HepG2 (cell line): ENCODE data around the gene PKDREJ. TPM values are rescaled to one million over a fixed set of nuclear protein-coding genes. Genes with fewer than 3 reads are reported as not detected.

Source experiments
- ATM ChIP-seq: fragments of 450-650 bp; IDR thresholded peaks from 2 replicates; pipeline ENCODE4 v1.7.1; 2017; ENCODE audit warnings: mild to moderate bottlenecking, borderline replicate concordance
- BHLHE40 ChIP-seq: IDR thresholded peaks from 2 replicates; pipeline ENCODE4 v1.6.1; 2011; ENCODE audit warnings: low read length, improper control_type of control experiment
- CBX5 ChIP-seq: sonication (generic); formaldehyde crosslinking; IDR thresholded peaks from 2 replicates; pipeline ENCODE4 v1.4.0; 2020; ENCODE audit warnings: missing genetic modification reagents, borderline replicate concordance
- FOXP4 ChIP-seq: sonication (generic); formaldehyde crosslinking; IDR thresholded peaks from 2 replicates; pipeline ENCODE4 v1.4.0; 2020; ENCODE audit warnings: missing genetic modification reagents
- GLI4 ChIP-seq: sonication (generic); formaldehyde crosslinking; IDR thresholded peaks from 2 replicates; pipeline ENCODE4 v1.5.1; 2020; ENCODE audit warnings: missing genetic modification reagents, mild to moderate bottlenecking, moderate library complexity, borderline replicate concordance
- JUN ChIP-seq: sonication (generic); formaldehyde crosslinking; IDR thresholded peaks from 2 replicates; pipeline ENCODE4 v1.4.0; 2020; ENCODE audit warnings: mild to moderate bottlenecking, missing genetic modification reagents
- MEIS1 ChIP-seq: sonication (generic); formaldehyde crosslinking; IDR thresholded peaks from 2 replicates; pipeline ENCODE4 v1.9.0; 2021; ENCODE audit warnings: mild to moderate bottlenecking, missing genetic modification reagents, moderate library complexity, borderline replicate concordance
- NAIF1 ChIP-seq: sonication (generic); formaldehyde crosslinking; IDR thresholded peaks from 2 replicates; pipeline ENCODE4 v1.5.0; 2020; ENCODE audit warnings: mild to moderate bottlenecking, missing genetic modification reagents, borderline replicate concordance
- NFYC ChIP-seq: IDR thresholded peaks from 2 replicates; pipeline ENCODE4 v1.6.1; 2016; ENCODE audit warnings: missing genetic modification reagents, missing compliant biosample characterization
- NR2F6 ChIP-seq, 2 experiments: IDR thresholded peaks; 2 replicates each; pipeline ENCODE4 v1.6.1; 2016; ENCODE audit warnings: antibody characterized with exemption in 1 of 2, mild to moderate bottlenecking in 1 of 2
- PLRG1 ChIP-seq: fragments of 450-650 bp; conservative IDR thresholded peaks from 2 replicates; pipeline ENCODE4 v1.6.1; 2016
- RARA ChIP-seq: IDR thresholded peaks from 2 replicates; pipeline ENCODE4 v1.6.1; 2016; ENCODE audit warnings: missing genetic modification reagents, missing compliant biosample characterization
- SAP130 ChIP-seq: IDR thresholded peaks from 2 replicates; pipeline ENCODE4 v1.6.1; 2016; ENCODE audit warnings: low read depth
- STAT5B ChIP-seq: sonication (generic); formaldehyde crosslinking; IDR thresholded peaks from 2 replicates; pipeline ENCODE4 v1.4.0; 2020; ENCODE audit warnings: missing genetic modification reagents
- ZNF883 ChIP-seq: sonication (generic); formaldehyde crosslinking; IDR thresholded peaks from 2 replicates; pipeline ENCODE4 v1.5.1; 2020; ENCODE audit warnings: mild to moderate bottlenecking, missing genetic modification reagents; ENCODE audit errors: not compliant biosample characterization
- ZSCAN30 ChIP-seq: sonication (generic); formaldehyde crosslinking; IDR thresholded peaks from 2 replicates; pipeline ENCODE4 v1.5.0; 2020; ENCODE audit warnings: mild to moderate bottlenecking, missing genetic modification reagents
- polyA plus RNA-seq, 8 experiments: library from polyadenylated mRNA; depleted of rRNA in 3 of 8; stranded (reverse) in 7 of 8; unstranded in 1 of 8; fragments of >200 nt; fragmentation: Illumina TruSeq in 4 of 8; extraction: Trizol in 4 of 8; gene quantifications; 2 replicates each; pipeline versions ENCODE4 v1.2.1 to v1.2.3, GENCODE V29; 2011 to 2016; ENCODE audit warnings: low read depth in 4 of 8, missing spikeins in 1 of 8, mixed read lengths in 1 of 8; ENCODE audit not compliant: insufficient read depth in 1 of 8
- total RNA-seq, 5 experiments: library from RNA; depleted of rRNA; stranded (reverse); fragments of >200 nt; fragmentation: Illumina TruSeq; extraction: Trizol; gene quantifications; 2 replicates each; pipeline ENCODE4 v1.2.3, GENCODE V29; 2016; ENCODE audit warnings: low read depth in 1 of 5
- TF ChIP-seq, protein P1 (sequence below): sonication (generic); formaldehyde crosslinking; IDR thresholded peaks from 2 replicates; pipeline ENCODE4 v1.4.0; 2020; ENCODE audit warnings: missing genetic modification reagents
- TF ChIP-seq, protein P2 (sequence below): sonication (generic); formaldehyde crosslinking; IDR thresholded peaks from 2 replicates; pipeline ENCODE4 v1.5.0; 2020; ENCODE audit warnings: missing genetic modification reagents, mild to moderate bottlenecking, borderline replicate concordance
- TF ChIP-seq, protein P3 (sequence below): sonication (generic); formaldehyde crosslinking; IDR thresholded peaks from 2 replicates; pipeline ENCODE4 v1.4.0; 2020; ENCODE audit warnings: missing genetic modification reagents

PKDREJ gene
- total and polyA plus RNA-seq, 2 of the 13 experiments (the other 11 are each of a cell fraction or from before 2014, with no cell fraction given): not detected

DNA sequence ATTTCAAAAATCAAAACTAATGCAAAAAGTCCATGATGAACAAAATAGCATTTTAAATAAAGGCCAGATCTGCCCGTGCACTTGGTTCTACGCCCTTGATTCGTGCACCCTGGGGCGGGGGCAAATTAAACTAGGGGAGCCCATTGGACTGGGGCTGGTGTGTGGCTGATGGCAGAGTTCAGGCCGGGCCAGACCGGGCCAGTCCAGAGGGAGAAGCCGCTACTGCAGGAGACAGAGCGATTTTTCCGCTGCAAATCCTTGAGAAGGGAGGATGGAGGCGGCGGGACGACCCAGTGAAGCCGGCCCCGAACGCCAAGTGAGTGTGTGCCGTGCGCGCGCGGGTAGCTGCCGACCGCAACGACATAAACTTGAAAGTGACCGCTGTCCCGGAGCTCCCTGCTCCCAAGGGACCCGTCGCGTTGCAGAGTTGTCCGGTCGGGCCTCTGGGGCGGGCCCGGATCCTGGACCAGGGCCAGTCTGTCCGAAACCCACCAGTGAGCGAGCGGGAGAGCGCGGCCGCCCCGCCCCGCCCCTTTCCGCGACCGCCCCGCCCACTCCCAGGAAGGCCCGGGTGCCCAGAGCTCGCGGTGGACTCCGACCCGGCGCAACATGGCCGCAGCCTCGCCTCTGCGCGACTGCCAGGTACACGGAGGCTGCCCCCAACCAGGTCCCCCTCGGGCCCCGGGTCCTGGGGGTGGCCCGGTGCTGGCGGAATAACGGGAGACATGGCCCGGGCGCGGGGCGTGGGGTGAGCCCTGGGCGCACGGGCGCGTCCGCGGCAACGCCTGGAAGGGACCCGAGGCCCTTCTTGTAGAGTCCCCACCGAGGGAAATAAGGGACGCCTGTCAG lies 4.5 kb upstream of the PKDREJ start, which contains the start of gene TTC38 (continued):
- TF ChIP-seq, protein P1, sequence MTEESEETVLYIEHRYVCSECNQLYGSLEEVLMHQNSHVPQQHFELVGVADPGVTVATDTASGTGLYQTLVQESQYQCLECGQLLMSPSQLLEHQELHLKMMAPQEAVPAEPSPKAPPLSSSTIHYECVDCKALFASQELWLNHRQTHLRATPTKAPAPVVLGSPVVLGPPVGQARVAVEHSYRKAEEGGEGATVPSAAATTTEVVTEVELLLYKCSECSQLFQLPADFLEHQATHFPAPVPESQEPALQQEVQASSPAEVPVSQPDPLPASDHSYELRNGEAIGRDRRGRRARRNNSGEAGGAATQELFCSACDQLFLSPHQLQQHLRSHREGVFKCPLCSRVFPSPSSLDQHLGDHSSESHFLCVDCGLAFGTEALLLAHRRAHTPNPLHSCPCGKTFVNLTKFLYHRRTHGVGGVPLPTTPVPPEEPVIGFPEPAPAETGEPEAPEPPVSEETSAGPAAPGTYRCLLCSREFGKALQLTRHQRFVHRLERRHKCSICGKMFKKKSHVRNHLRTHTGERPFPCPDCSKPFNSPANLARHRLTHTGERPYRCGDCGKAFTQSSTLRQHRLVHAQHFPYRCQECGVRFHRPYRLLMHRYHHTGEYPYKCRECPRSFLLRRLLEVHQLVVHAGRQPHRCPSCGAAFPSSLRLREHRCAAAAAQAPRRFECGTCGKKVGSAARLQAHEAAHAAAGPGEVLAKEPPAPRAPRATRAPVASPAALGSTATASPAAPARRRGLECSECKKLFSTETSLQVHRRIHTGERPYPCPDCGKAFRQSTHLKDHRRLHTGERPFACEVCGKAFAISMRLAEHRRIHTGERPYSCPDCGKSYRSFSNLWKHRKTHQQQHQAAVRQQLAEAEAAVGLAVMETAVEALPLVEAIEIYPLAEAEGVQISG (CRISPR knock-in tag): peak; percentile 51; the same call in 1 of the 2 replicates
- TF ChIP-seq FOXP4 (CRISPR knock-in tag) (0 out of 2 replicates have a peak, but pooled peaks have one; percentile 3), CBX5 (CRISPR knock-in tag) (0 out of 2 replicates have a peak, but pooled peaks have one; percentile 17), NR2F6 (IDR thresholded peaks at IDR 0.05) (peak; percentile 8; the same call in 1 of the 2 replicates), NR2F6 (CRISPR knock-in tag; IDR thresholded peaks at IDR 0.05) (peak; percentile 28; the same call in 1 of the 2 replicates), ZNF883 (CRISPR knock-in tag) (peak; percentile 91), STAT5B (CRISPR knock-in tag) (no peak), NFYC (CRISPR knock-in tag) (peak; percentile 57; the same call in 1 of the 2 replicates), RARA (CRISPR knock-in tag) (peak; percentile 77), ZSCAN30 (CRISPR knock-in tag) (peak; percentile 74; the same call in 1 of the 2 replicates), MEIS1 (CRISPR knock-in tag) (peak; percentile 65; the same call in 1 of the 2 replicates), JUN (CRISPR knock-in tag) (no peak), GLI4 (CRISPR knock-in tag) (no peak; the same call in 1 of the 2 replicates), BHLHE40 (no peak), ATM (no peak), PLRG1 (no peak), SAP130 (CRISPR knock-in tag) (peak; percentile 82), NAIF1 (CRISPR knock-in tag) (peak; percentile 45; the same call in 1 of the 2 replicates)
- TF ChIP-seq, protein P2, sequence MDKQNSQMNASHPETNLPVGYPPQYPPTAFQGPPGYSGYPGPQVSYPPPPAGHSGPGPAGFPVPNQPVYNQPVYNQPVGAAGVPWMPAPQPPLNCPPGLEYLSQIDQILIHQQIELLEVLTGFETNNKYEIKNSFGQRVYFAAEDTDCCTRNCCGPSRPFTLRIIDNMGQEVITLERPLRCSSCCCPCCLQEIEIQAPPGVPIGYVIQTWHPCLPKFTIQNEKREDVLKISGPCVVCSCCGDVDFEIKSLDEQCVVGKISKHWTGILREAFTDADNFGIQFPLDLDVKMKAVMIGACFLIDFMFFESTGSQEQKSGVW (CRISPR knock-in tag): no peak
- TF ChIP-seq, protein P3, sequence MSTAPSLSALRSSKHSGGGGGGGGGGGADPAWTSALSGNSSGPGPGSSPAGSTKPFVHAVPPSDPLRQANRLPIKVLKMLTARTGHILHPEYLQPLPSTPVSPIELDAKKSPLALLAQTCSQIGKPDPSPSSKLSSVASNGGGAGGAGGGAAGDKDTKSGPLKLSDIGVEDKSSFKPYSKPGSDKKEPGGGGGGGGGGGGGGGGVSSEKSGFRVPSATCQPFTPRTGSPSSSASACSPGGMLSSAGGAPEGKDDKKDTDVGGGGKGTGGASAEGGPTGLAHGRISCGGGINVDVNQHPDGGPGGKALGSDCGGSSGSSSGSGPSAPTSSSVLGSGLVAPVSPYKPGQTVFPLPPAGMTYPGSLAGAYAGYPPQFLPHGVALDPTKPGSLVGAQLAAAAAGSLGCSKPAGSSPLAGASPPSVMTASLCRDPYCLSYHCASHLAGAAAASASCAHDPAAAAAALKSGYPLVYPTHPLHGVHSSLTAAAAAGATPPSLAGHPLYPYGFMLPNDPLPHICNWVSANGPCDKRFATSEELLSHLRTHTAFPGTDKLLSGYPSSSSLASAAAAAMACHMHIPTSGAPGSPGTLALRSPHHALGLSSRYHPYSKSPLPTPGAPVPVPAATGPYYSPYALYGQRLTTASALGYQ (CRISPR knock-in tag): no peak; the same call in 1 of the 2 replicates
